ENCODE results near the gene REEP3.

DNA sequence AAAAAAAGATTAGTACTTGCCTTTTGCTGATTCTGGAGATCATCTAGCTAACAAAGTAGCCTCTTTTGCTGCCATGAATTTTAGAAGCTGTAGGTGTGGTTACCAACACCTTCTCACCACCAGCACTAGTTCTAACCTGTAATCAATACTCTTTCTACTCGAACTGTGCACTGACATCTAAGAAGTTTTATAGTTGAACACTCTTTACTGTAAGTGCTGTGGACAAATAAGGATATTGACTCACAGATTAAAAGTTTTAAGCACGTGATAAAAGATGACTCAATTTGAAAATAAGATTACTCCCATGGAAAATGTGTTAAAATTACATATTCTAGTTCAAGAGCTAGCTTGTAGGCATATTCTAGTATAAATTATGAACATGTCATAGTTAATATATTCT, 89.9 kb downstream of the REEP3 start:
- TF ChIP-seq, protein P1, sequence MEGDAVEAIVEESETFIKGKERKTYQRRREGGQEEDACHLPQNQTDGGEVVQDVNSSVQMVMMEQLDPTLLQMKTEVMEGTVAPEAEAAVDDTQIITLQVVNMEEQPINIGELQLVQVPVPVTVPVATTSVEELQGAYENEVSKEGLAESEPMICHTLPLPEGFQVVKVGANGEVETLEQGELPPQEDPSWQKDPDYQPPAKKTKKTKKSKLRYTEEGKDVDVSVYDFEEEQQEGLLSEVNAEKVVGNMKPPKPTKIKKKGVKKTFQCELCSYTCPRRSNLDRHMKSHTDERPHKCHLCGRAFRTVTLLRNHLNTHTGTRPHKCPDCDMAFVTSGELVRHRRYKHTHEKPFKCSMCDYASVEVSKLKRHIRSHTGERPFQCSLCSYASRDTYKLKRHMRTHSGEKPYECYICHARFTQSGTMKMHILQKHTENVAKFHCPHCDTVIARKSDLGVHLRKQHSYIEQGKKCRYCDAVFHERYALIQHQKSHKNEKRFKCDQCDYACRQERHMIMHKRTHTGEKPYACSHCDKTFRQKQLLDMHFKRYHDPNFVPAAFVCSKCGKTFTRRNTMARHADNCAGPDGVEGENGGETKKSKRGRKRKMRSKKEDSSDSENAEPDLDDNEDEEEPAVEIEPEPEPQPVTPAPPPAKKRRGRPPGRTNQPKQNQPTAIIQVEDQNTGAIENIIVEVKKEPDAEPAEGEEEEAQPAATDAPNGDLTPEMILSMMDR (IDR thresholded peaks at IDR 0.05): no peak
- no peak for TF ChIP-seq POLR2A (IDR thresholded peaks at IDR 0.05)

Data from Peyer's patch (tissue), 4 donors.